ENCODE data around the gene GRID1.
"Not testable (repeated sequence)": the region's sequence is repeated elsewhere in the genome, so short reads cannot be mapped to it uniquely, and the experiment has no call there.

Gene GRID1

DNA sequence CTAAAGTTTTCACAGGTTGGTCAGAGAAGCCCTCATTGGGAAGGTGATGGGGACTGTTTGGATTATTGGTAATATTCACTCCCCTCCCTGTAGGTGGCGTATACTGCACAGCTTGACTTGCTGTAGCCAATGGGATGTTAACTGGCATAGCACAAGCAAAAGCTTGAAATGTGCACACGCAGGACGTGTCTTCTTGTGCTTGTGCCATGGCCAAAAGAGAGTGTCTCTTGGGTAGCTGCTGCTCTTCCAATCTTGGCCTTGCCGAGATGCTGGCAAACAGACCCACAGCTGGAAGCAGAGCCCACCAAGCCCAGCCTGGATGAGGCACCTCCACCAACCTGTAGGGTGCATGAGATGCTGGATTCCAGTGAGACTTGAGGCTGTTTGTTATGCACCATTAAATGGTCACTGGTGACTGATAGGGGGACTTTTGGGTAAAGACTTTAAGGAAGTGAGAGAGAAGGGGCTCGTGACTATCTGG is 266.0 kb downstream of the GRID1 start:
- peak; percentile 2 for DNase-seq (ENCODE audit: low read depth)
- H3K4me3 ChIP-seq (ENCODE audit: low read depth, low read length): no peak overlapping the region
- TF ChIP-seq, protein P1, sequence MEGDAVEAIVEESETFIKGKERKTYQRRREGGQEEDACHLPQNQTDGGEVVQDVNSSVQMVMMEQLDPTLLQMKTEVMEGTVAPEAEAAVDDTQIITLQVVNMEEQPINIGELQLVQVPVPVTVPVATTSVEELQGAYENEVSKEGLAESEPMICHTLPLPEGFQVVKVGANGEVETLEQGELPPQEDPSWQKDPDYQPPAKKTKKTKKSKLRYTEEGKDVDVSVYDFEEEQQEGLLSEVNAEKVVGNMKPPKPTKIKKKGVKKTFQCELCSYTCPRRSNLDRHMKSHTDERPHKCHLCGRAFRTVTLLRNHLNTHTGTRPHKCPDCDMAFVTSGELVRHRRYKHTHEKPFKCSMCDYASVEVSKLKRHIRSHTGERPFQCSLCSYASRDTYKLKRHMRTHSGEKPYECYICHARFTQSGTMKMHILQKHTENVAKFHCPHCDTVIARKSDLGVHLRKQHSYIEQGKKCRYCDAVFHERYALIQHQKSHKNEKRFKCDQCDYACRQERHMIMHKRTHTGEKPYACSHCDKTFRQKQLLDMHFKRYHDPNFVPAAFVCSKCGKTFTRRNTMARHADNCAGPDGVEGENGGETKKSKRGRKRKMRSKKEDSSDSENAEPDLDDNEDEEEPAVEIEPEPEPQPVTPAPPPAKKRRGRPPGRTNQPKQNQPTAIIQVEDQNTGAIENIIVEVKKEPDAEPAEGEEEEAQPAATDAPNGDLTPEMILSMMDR (conservative IDR thresholded peaks at IDR 0.05; ENCODE audit: low read depth, low read length): no peak

DNA sequence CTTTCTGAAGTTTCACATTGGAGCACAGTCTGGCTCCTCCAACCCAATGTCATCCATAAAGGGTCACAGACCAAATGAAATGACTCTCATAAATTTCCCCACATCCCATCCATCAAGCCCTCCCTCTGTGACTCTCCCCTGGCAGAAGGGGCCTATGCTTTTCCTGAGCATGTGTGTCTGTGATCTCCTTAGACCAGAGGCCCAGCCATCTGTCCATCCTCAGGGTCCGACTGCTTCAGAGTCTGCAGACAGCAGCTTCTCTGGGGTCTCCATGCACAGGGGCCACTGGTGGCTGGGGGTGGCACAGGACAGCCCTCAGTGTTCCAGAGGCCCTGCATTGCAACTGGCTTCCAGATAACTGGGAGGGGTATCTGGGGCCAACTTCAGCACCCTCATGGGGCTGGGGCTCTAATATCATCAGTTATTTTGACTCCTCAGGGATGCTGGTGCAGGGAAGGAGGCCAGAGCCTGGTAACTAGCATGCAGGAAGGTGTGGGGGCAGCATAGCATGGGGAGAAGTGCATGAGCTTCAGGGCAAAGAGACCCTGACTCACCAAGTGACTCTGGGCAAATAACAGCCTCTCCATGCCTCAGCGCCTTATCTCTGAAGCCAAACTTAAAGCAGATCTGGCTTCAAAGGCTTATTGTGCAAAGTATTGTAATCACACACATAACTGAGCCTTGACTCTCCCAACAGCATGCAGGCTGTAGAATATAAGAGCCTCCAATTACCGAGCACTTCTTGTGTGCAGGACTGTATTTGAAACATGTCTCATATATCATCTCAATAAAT is 266.9 kb downstream of the GRID1 start:
- TF ChIP-seq, protein P1 (conservative IDR thresholded peaks at IDR 0.05; ENCODE audit: low read depth, low read length): no peak
- no peak overlapping the region for H3K4me3 ChIP-seq (ENCODE audit: low read depth, low read length)
- no peak for DNase-seq (ENCODE audit: low read depth)

DNA sequence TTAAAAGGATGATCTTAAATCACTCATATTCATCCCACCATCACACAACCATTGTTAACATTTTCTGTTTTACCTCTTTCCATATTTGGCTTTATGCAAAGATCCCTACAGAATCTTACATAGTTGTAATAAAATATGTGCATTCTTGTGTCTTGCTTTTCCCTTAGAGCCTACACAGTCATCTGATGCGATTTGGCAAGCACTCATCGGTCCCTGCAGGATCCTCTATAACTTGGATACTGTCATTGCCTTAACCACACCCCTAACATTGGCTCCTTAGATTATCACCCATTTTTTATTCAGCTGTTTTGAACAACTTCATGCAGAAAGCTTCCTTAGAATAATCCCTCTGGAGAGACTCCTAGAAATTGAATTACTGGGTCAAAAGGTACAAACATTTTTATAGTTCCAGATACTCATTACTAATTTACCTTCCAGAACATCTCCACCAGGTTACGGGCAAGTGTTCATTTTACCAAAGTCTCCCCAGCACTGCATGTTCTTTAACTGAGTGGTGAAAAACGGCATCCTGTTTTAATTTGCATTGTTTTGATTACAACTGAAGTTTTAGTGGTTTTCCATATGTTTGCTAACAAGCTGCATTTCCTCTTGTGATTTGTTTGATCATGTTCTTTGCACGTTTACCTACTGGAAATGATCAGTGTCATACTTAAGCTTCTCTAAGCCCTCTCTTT is 268.3 kb downstream of the GRID1 start:
- no peak for DNase-seq (ENCODE audit: low read depth)
- TF ChIP-seq, protein P1 (conservative IDR thresholded peaks at IDR 0.05; ENCODE audit: low read depth, low read length): no peak
- no peak overlapping the region for H3K4me3 ChIP-seq (ENCODE audit: low read depth, low read length)

DNA sequence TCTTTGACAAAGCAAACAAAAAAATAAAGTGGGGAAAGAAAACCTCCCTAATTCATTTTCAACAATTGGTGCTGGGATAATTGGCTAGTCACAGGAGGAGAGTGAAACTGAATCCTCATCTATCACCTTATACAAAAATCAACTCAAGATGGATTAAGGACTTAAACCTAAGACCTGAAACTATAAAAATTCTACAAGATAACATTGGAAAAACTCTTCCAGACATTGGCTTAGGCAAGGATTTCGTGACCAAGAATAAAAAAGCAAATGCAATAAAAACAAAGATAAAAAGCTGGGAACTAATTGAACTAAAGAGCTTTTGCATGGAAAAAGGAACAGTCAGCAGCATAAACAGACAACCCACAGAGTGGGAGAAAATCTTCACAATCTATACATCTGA is 271.5 kb downstream of the GRID1 start:
- not testable (repeated sequence) for H3K4me3 ChIP-seq (ENCODE audit: low read depth, low read length); DNase-seq (ENCODE audit: low read depth)

DNA sequence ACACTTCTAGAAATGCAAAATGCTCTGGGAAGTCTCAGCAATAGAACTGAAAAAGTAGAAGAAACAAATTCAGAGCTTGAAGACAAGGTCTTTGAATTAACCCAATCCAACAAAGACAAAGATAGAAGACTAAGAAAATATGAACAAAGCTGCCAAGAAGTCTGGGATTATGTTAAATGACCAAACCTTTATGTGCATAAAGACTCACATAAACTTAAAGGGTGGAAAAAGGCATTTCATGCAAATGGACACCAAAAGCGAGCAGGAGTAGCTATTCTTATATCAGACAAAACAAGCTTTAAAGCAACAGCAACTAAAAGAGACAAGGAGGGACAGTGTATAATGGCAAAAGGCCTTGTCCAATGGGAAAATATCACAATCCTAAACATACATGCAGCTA is 274.3 kb downstream of the GRID1 start:
- DNase-seq (ENCODE audit: low read depth); H3K4me3 ChIP-seq (ENCODE audit: low read depth, low read length): not testable (repeated sequence)

DNA sequence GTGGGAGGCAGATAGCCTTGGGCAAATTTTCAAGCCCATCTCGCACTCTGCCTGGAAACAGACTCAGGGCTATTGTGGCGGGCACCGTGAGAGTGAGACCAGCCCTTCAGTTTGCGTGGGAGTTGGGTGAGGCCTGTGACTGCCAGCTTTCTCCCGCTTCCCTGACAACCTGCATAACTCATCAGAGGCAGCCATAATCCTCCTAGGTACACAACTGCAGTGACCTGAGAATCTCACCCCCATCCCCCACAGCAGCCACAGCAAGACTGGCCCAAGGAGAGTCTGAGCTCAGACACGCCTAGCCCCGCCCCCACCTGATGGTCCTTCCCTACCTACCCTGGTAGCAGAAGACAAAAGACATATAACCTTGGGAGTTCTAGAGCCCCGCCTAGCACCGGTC is 275.4 kb downstream of the GRID1 start:
- no peak overlapping the region for H3K4me3 ChIP-seq (ENCODE audit: low read depth, low read length)
- TF ChIP-seq, protein P1 (conservative IDR thresholded peaks at IDR 0.05; ENCODE audit: low read depth, low read length): no peak

DNA sequence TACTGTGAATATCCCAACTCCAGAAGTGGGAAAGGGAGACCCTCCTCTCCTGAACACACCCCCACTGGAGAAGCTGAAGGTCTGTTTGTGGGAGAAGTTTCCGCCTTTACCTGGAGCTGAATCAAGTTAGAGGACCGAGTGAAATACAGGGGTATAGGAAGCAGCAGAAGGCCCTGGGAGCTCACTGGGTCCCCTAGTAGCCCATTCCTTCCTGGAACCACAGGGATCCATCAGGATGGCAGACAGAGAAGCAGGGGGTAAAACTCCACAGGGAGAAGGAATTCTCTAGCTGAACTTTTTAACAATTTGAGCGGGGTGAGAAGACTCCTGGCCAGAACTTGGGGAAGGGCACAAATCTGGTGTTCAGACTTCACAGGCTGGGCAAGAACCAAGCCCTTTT is 275.8 kb downstream of the GRID1 start:
- H3K4me3 ChIP-seq (ENCODE audit: low read depth, low read length): no peak overlapping the region
- TF ChIP-seq, protein P1 (conservative IDR thresholded peaks at IDR 0.05; ENCODE audit: low read depth, low read length): no peak
- no peak for DNase-seq (ENCODE audit: low read depth)

More for the DNA sequence above, 275.4 kb downstream of the GRID1 start:
- DNase-seq (ENCODE audit: low read depth): no peak

DNA sequence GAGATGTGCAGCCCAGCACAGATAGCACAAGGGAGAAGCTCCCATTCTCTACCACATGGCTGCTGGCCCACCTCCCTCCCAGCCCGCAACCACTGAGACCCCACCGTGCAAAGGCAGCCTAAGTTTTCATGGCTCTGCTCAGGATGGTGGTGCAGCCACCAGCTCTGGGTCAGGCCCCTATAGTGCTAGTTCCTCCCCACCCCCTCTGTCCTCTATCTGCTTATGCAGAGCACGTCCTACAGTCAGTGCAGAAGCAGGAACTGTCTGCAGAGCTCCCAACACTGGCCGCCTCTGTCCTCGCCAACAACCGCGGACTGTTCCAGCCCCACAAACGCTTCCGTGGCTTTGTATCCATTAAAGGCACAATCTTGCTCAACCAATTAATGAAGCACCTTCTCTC is 278.9 kb downstream of the GRID1 start:
- H3K4me3 ChIP-seq (ENCODE audit: low read depth, low read length): no peak overlapping the region
- DNase-seq (ENCODE audit: low read depth): no peak
- TF ChIP-seq, protein P1 (conservative IDR thresholded peaks at IDR 0.05; ENCODE audit: low read depth, low read length): no peak

All from choroid plexus epithelial cell (primary cell).